ENCODE results near the gene VAV1.

VAV1 gene

GRCh38 chr19:6739390-6739882, 33.1 kb upstream of the VAV1 start, which contains the start of gene TRIP10:
Gene TRIP10 (plus strand): TSS chr19:6739680. CDS start chr19:6739762, 82 bp downstream.
- TF ChIP-seq FOXP2 (optimal IDR thresholded peaks at IDR 0.05; ENCODE audit: borderline replicate concordance, extremely low read depth, extremely low read length, insufficient read depth) (no peak), TAF1 (IDR thresholded peaks at IDR 0.05; ENCODE audit: borderline replicate concordance, insufficient read depth, low read length) (no peak), REST (IDR thresholded peaks at IDR 0.05; ENCODE audit: insufficient read depth in 1 of 2, low read depth in 2 of 2, low read length in 2 of 2) (no peak), POLR2AphosphoS5 (IDR thresholded peaks at IDR 0.05; ENCODE audit: low read depth, low read length) (no peak), SIN3A (IDR thresholded peaks at IDR 0.05; ENCODE audit: borderline replicate concordance, insufficient read depth, low read length) (no peak)

GRCh38 chr19:6739883-6740588, 32.5 kb upstream of the VAV1 start:
- no peak for TF ChIP-seq FOXP2 (optimal IDR thresholded peaks at IDR 0.05; ENCODE audit: borderline replicate concordance, extremely low read depth, extremely low read length, insufficient read depth)
- no peak for TF ChIP-seq POLR2AphosphoS5 (IDR thresholded peaks at IDR 0.05; ENCODE audit: low read depth, low read length)
- no peak for TF ChIP-seq TAF1 (IDR thresholded peaks at IDR 0.05; ENCODE audit: borderline replicate concordance, insufficient read depth, low read length)
- TF ChIP-seq REST (IDR thresholded peaks at IDR 0.05; ENCODE audit: insufficient read depth in 1 of 2, low read depth in 2 of 2, low read length in 2 of 2) = no peak
- no peak for TF ChIP-seq SIN3A (IDR thresholded peaks at IDR 0.05; ENCODE audit: borderline replicate concordance, insufficient read depth, low read length)

DNA sequence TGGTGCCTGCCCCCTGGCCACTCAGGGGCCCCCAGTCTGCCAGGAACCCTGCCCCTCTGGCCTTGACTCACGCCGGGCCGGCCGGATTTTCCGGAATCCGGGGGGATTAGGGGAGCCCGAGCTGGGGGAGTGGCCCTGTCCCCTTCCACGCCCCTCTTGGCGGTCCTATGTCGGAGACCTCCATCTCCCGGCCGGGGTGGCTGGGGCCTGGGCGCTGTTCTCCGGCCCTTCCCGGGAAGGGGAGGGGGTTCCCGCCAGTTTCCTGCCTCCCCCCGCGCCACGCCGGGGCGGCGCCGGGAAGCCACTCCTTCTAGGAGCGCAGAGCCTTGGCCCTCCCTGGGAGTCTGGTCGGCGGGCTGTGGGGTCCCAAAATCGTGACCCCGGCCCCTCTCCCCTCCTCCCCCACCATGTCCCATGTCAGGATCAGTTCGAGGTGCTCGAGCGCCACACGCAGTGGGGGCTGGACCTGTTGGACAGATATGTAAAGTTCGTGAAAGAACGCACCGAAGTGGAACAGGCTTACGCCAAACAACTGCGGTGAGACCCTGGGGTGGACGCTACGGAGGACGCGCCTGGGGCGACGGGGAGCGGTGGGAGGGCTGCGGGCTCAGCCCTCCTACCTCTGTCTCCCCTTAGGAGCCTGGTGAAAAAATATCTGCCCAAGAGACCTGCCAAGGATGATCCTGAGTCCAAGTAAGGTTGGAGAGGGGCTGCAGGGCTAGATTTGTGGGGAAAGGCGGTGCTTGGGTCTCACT, 31.7 kb upstream of the VAV1 start:
- no peak for TF ChIP-seq TAF1 (IDR thresholded peaks at IDR 0.05; ENCODE audit: borderline replicate concordance, insufficient read depth, low read length)
- TF ChIP-seq REST (IDR thresholded peaks at IDR 0.05; ENCODE audit: insufficient read depth in 1 of 2, low read depth in 2 of 2, low read length in 2 of 2) = no peak
- TF ChIP-seq SIN3A (IDR thresholded peaks at IDR 0.05; ENCODE audit: borderline replicate concordance, insufficient read depth, low read length) = no peak
- TF ChIP-seq FOXP2 (optimal IDR thresholded peaks at IDR 0.05; ENCODE audit: borderline replicate concordance, extremely low read depth, extremely low read length, insufficient read depth) = no peak
- TF ChIP-seq POLR2AphosphoS5 (IDR thresholded peaks at IDR 0.05; ENCODE audit: low read depth, low read length) = no peak

DNA sequence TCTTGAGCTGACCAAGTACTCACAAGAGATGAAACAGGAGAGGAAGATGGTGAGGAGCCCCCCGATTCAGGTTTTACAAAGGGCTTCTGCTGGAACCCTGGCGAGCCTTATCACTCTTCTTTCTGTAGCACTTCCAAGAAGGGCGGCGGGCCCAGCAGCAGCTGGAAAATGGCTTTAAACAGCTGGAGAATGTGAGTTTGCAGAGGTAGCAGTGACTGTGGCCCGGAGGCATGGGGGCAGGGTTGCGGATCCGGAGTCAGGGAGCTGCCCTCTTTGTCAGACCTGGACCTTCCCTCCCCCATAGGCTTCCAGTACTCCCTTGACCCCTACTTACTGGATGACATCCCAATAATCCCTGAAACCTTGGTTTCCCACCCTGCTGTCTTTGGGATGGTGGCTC, 29.4 kb upstream of the VAV1 start:
- TF ChIP-seq REST (IDR thresholded peaks at IDR 0.05; ENCODE audit: insufficient read depth in 1 of 2, low read depth in 2 of 2, low read length in 2 of 2) (no peak), SIN3A (IDR thresholded peaks at IDR 0.05; ENCODE audit: borderline replicate concordance, insufficient read depth, low read length) (no peak), FOXP2 (optimal IDR thresholded peaks at IDR 0.05; ENCODE audit: borderline replicate concordance, extremely low read depth, extremely low read length, insufficient read depth) (no peak), POLR2AphosphoS5 (IDR thresholded peaks at IDR 0.05; ENCODE audit: low read depth, low read length) (no peak), TAF1 (IDR thresholded peaks at IDR 0.05; ENCODE audit: borderline replicate concordance, insufficient read depth, low read length) (no peak)
